ENCODE measurements around the gene MAPK8IP1. TPM values are rescaled to one million over a fixed set of nuclear protein-coding genes. Genes with fewer than 3 reads are reported as not detected.

Gene MAPK8IP1
- total RNA-seq, 1 donor from 2014 or later = 8.0 TPM

- DNase-seq (ENCODE audit: low spot score) (no peak), ATAC-seq (no peak)
Observed at GRCh38 chr11:45858751-45859398, 26.6 kb upstream of the MAPK8IP1 start.

GRCh38 chr11:45859661-45860140, 25.8 kb upstream of the MAPK8IP1 start:
- ATAC-seq (peak; percentile 84), DNase-seq (ENCODE audit: low spot score) (peak; percentile 96)

GRCh38 chr11:45860348-45860747, 25.1 kb upstream of the MAPK8IP1 start:
- DNase-seq (ENCODE audit: low spot score) (no peak), ATAC-seq (no peak)

- DNase-seq (ENCODE audit: low spot score) = no peak
Observed at GRCh38 chr11:45860764-45861510, 24.5 kb upstream of the MAPK8IP1 start.

GRCh38 chr11:45864041-45864440, 21.4 kb upstream of the MAPK8IP1 start:
- ATAC-seq (no peak), DNase-seq (ENCODE audit: low spot score) (no peak)

More at GRCh38 chr11:45860764-45861510, 24.5 kb upstream of the MAPK8IP1 start:
- no peak for ATAC-seq

- DNase-seq (ENCODE audit: low spot score) (no peak), ATAC-seq (no peak)
Observed at GRCh38 chr11:45869551-45869950, 15.9 kb upstream of the MAPK8IP1 start.

GRCh38 chr11:45870706-45871105, 14.7 kb upstream of the MAPK8IP1 start:
- ATAC-seq = no peak
- no peak for DNase-seq (ENCODE audit: low spot score)

GRCh38 chr11:45871638-45872037, 13.8 kb upstream of the MAPK8IP1 start:
- no peak for ATAC-seq
- no peak for DNase-seq (ENCODE audit: low spot score)

- DNase-seq (ENCODE audit: low spot score) (no peak), ATAC-seq (peak; percentile 76)
Observed at GRCh38 chr11:45872651-45873356, 12.6 kb upstream of the MAPK8IP1 start.

GRCh38 chr11:45876401-45876800, 9.1 kb upstream of the MAPK8IP1 start:
- no peak for DNase-seq (ENCODE audit: low spot score)

GRCh38 chr11:45877221-45877620, 8.2 kb upstream of the MAPK8IP1 start:
- ATAC-seq (no peak), DNase-seq (ENCODE audit: low spot score) (no peak)

More at GRCh38 chr11:45876401-45876800, 9.1 kb upstream of the MAPK8IP1 start:
- ATAC-seq = peak; percentile 15

- DNase-seq (ENCODE audit: low spot score) = no peak
- ATAC-seq = no peak
Observed at GRCh38 chr11:45877845-45878244, 7.6 kb upstream of the MAPK8IP1 start.

GRCh38 chr11:45879803-45880686, 5.4 kb upstream of the MAPK8IP1 start:
- no peak for DNase-seq (ENCODE audit: low spot score)
- no peak for ATAC-seq

- DNase-seq (ENCODE audit: low spot score) = no peak
- no peak for ATAC-seq
Observed at GRCh38 chr11:45880772-45881570, 4.5 kb upstream of the MAPK8IP1 start.

- ATAC-seq (no peak), DNase-seq (ENCODE audit: low spot score) (no peak)
Observed at GRCh38 chr11:45881708-45882368, 3.6 kb upstream of the MAPK8IP1 start.

- ATAC-seq (peak; percentile 3), DNase-seq (ENCODE audit: low spot score) (no peak)
Observed at GRCh38 chr11:45884596-45885185, 760 bp upstream of the MAPK8IP1 start.

- ATAC-seq = no peak
- DNase-seq (ENCODE audit: low spot score) = no peak
Observed at GRCh38 chr11:45885921-45886721, 670 bp downstream of the MAPK8IP1 start.

All from left lobe of liver (tissue), 2 donors.